Tibial artery (tissue), 4 donors: ENCODE measurements around the gene SMIM24.
"Not testable (repeated sequence)": the region's sequence is repeated elsewhere in the genome, so short reads cannot be mapped to it uniquely, and the experiment has no call there.

Experiments used
- DNase-seq, 2 donors: peaks; one replicate each; pipeline ENCODE4 v3.0.0-alpha.2; 2019
- H3K27ac ChIP-seq, 2 donors: fragments of 200-600 bp; sonication (generic) in 1 of 2; 1 replicate in 1 of 2; 2 replicates in 1 of 2; pipeline ENCODE4 v1.5.1; 2018 to 2019; ENCODE audit warnings: mild to moderate bottlenecking in 1 of 2
- H3K27me3 ChIP-seq, 2 donors: fragments of 200-600 bp; sonication (generic) in 1 of 2; one replicate each; pipeline versions ENCODE4 v1.5.1 to v1.6.0; 2016 to 2019
- H3K36me3 ChIP-seq, 3 donors: fragments of 200-600 bp; sonication (generic) in 2 of 3; one replicate each; pipeline ENCODE4 v1.5.1; 2016 to 2019; ENCODE audit warnings: mild to moderate bottlenecking in 2 of 3
- H3K4me1 ChIP-seq, 4 donors: fragments of 200-600 bp; sonication (generic) in 2 of 4; 1 replicate in 3 of 4; 2 replicates in 1 of 4; pipeline ENCODE4 v1.5.1; 2016 to 2019
- H3K4me3 ChIP-seq, 2 donors: fragments of 200-600 bp; sonication (generic) in 1 of 2; 1 replicate in 1 of 2; 2 replicates in 1 of 2; pipeline ENCODE4 v1.5.1; 2018 to 2019; ENCODE audit warnings: mild to moderate bottlenecking in 2 of 2
- H3K9me3 ChIP-seq, 3 donors: fragments of 200-600 bp; sonication (generic) in 1 of 3; one replicate each; pipeline ENCODE4 v1.5.1; 2016 to 2019
- intact Hi-C: fragments of 100-400 bp; cut with DNase I; formaldehyde crosslinking; loops from one replicate; pipeline ENCODE4 v1.15.0; 2023; ENCODE audit warnings: low total_unique reads
- TF ChIP-seq, protein P1 (sequence below), 2 experiments: fragments of 200-600 bp in 1 of 2; fragments of 450-650 bp in 1 of 2; IDR thresholded peaks; one replicate each; pipeline ENCODE4 v1.5.1; 2017 to 2019; ENCODE audit warnings: antibody characterized with exemption in 2 of 2, mild to moderate bottlenecking in 1 of 2, moderate library complexity in 1 of 2

SMIM24 gene

DNA sequence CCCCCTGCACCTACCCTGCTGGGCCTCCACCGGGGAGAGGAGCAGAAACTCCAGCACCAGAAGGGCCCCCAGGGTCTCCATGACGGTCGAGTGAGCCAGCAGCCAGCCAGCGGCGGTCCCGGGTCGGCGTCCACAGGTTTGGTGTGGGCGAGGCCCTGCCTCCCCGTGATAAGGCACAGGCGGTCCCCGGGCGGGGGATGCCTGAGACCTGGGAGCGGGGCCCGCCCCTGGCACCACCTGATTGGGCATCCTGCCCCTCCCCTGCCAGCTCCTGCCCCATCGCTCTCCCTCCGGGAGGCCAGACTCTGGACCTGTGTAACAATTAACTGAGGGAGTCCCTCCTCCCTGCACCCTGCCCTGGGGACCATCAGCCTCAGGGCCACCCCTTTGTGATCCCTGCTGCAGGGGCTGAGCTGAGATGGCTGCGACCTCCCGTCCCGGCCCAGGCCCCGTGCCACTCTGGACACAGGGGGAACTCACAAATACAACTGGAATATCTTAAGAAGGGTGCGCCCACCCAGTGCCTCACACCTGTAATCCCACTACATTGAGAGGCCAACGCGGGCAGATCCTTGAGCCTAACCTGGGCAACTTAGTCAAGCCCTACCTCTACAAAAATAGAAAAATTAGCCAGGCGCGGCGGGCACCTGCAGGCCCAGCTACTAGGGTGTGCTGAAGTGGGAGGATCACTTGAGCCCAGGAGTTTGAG, at the start of gene SMIM24:
SMIM24 (minus strand) TSS at position 143 of the 709 bp plus-strand sequence; CDS start at position 81, 62 bp downstream.
- no peak within 1 kb of the TSS for H3K4me3 ChIP-seq
- TF ChIP-seq, protein P1, sequence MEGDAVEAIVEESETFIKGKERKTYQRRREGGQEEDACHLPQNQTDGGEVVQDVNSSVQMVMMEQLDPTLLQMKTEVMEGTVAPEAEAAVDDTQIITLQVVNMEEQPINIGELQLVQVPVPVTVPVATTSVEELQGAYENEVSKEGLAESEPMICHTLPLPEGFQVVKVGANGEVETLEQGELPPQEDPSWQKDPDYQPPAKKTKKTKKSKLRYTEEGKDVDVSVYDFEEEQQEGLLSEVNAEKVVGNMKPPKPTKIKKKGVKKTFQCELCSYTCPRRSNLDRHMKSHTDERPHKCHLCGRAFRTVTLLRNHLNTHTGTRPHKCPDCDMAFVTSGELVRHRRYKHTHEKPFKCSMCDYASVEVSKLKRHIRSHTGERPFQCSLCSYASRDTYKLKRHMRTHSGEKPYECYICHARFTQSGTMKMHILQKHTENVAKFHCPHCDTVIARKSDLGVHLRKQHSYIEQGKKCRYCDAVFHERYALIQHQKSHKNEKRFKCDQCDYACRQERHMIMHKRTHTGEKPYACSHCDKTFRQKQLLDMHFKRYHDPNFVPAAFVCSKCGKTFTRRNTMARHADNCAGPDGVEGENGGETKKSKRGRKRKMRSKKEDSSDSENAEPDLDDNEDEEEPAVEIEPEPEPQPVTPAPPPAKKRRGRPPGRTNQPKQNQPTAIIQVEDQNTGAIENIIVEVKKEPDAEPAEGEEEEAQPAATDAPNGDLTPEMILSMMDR (IDR thresholded peaks at IDR 0.05) = no peak
- no peak for DNase-seq
- intact Hi-C loops = no loop called here
- peaks cover 3 to 61% of the 10 kb centered on the region in 2 donors for H3K27me3 ChIP-seq
- no peak within 1 kb of the TSS for H3K27ac ChIP-seq
- peaks cover 0 to 9% (median 3%) of the 10 kb centered on the region in 4 donors for H3K4me1 ChIP-seq
- H3K36me3 ChIP-seq = no peaks in the 10 kb centered on the region
- H3K9me3 ChIP-seq = no peaks in the 10 kb centered on the region

DNA sequence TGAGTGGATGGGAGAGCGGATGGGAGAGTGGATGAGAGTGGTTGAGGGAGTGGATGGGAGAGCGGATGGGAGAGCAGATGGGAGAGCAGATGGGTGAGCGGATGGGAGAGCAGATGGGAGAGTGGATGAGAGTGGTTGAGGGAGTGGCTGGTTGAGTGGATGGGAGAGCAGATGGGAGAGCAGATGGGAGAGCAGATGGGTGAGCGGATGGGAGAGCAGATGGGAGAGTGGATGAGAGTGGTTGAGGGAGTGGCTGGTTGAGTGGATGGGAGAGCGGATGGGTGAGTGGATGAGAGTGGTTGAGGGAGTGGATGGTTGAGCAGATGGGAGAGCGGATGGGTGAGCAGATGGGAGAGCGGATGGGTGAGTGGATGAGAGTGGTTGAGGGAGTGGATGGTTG, 49.0 kb upstream of the SMIM24 start:
- H3K4me1 ChIP-seq, DNase-seq, H3K4me3 ChIP-seq, H3K9me3 ChIP-seq, H3K27ac ChIP-seq, intact Hi-C loops, H3K27me3 ChIP-seq: not testable (repeated sequence)
- peaks cover 56 to 80% (median 76%) of the 10 kb centered on the region in 3 donors for H3K36me3 ChIP-seq

DNA sequence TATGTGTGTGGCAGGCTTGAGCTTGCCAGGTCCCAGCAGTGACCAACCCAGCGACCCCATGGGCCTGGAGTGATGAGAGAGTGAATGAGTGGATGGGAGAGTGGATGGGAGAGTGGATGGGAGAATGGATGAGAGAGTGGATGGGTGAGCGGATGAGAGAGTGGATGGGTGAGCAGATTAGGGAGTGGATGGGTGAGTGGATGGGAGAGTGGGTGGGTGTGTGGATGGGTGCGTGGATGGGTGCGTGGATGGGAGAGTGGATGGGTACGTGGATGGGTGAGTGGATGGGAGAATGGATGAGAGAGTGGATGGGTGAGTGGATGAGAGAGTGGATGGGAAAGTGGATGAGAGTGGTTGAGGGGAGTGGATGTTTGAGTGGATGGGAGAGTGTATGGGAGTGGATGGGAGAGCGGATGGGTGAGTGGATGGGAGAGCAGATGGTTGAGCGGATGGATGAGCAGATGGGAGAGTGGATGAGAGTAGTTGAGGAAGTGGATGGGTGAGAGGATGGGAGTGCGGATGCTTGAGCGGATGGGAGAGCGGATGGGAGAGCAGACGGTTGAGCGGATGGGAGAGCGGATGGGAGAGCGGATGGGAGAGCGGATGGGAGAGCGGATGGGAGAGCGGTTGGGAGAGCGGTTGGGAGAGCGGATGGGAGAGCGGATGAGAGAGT, 48.4 kb upstream of the SMIM24 start:
- Histone ChIP-seq H3K27me3 (no peaks in the 10 kb centered on the region), H3K9me3 (no peaks in the 10 kb centered on the region), H3K4me1 (no peaks in the 10 kb centered on the region), H3K4me3 (no peak overlapping the region), H3K36me3 (peaks cover 58 to 80% (median 78%) of the 10 kb centered on the region in 3 donors), H3K27ac (no peak overlapping the region)
- DNase-seq = no peak
- intact Hi-C loops = no loop called here
- TF ChIP-seq, protein P1 (IDR thresholded peaks at IDR 0.05) = no peak

DNA sequence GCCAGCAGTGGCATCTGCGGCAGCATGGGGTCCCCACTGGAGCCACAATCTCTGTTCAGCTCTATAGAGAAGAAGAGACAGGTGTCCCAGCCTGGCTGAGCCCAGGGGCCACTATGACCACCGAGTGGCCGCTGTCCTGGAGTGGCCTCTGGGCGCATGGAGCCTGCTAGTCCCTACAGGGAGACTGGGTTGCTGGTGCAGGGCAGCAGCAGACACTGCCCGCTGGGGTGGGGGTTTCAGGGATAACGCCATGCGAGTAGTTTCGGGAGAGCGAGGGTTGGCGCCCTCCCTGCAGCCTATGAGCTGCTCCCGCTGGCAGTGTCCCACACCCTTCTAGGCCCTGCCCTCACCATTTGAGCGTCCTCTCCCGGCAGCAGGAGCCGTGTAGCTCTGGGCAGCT, 47.8 kb upstream of the SMIM24 start:
- no peak for DNase-seq
- Histone ChIP-seq H3K27ac (no peak overlapping the region), H3K9me3 (no peaks in the 10 kb centered on the region), H3K36me3 (peaks cover 58 to 80% (median 78%) of the 10 kb centered on the region in 3 donors), H3K4me1 (no peaks in the 10 kb centered on the region), H3K4me3 (no peak overlapping the region), H3K27me3 (no peaks in the 10 kb centered on the region)
- TF ChIP-seq, protein P1 (IDR thresholded peaks at IDR 0.05) = no peak
- intact Hi-C loops = no loop called here

DNA sequence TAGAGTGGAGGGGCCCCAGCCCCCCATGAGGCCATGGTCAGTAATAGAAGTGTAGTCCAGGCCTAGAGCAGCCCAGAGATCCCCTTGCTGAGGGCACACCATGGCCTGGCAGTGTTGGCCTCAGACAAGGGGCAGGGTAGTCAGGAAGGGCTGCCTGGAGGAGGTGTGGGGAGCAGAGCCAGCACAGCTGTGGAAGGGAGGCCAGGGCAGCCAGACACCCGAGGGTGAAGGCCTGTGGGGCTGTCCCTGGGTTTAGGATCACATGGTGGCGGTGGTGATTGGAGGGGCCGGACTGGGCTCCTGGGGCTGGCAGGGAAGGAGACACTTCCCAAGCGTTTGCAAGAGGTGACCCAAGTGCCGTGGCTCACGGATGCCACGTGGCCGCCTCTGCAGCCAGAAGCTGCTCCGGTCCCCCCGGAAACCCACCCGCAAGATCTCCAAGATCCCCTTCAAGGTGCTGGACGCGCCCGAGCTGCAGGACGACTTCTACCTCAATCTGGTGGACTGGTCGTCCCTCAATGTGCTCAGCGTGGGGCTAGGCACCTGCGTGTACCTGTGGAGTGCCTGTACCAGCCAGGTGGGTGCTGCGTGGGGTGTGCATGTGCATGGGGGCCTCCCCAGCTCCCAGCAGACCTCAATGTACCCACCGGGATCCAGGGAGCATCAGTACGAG, 47.0 kb upstream of the SMIM24 start:
- no peak for DNase-seq
- Histone ChIP-seq H3K4me1 (no peaks in the 10 kb centered on the region), H3K36me3 (peaks cover 53 to 80% (median 77%) of the 10 kb centered on the region in 3 donors), H3K4me3 (no peak overlapping the region), H3K27ac (no peak overlapping the region), H3K27me3 (no peaks in the 10 kb centered on the region), H3K9me3 (no peaks in the 10 kb centered on the region)
- TF ChIP-seq, protein P1 (IDR thresholded peaks at IDR 0.05) = no peak
- intact Hi-C loops = no loop called here
